Right lobe of liver (tissue), 6 donors: ENCODE measurements around the gene PXDN. TPM values are rescaled to one million over a fixed set of nuclear protein-coding genes. Genes with fewer than 3 reads are reported as not detected.
A peak's percentile ranks its signal among the peaks of the same experiment; 100 is the strongest.

Experiments used
- ATAC-seq, 4 donors: fragments of 200-7000 bp; cut with Tn5 transposase; one replicate each; pipeline ENCODE4 v1.9.1; 2020; ENCODE audit warnings: mild to moderate bottlenecking in 4 of 4, moderate library complexity in 4 of 4
- DNase-seq, 3 donors: peaks; one replicate each; pipeline ENCODE4 v3.0.0-alpha.2; 2020
- H3K27ac ChIP-seq, 3 donors: fragments of 200-600 bp; one replicate each; pipeline ENCODE4 v1.8.0; 2022
- H3K27me3 ChIP-seq, 2 donors: fragments of 200-600 bp; one replicate each; pipeline ENCODE4 v1.8.0; 2022
- H3K36me3 ChIP-seq, 4 donors: fragments of 200-600 bp; sonication (generic) in 1 of 4; one replicate each; pipeline versions ENCODE4 v1.5.1 to v1.8.0; 2017 to 2022; ENCODE audit warnings: control low read depth in 1 of 4
- H3K4me1 ChIP-seq, 4 donors: fragments of 200-600 bp; sonication (generic) in 1 of 4; one replicate each; pipeline versions ENCODE4 v1.5.1 to v1.8.0; 2017 to 2022; ENCODE audit warnings: control low read depth in 1 of 4
- H3K4me3 ChIP-seq, 3 donors: fragments of 200-600 bp; one replicate each; pipeline ENCODE4 v1.8.0; 2022
- H3K9me3 ChIP-seq, 4 donors: fragments of 200-600 bp; sonication (generic) in 1 of 4; one replicate each; pipeline versions ENCODE4 v1.5.1 to v1.8.0; 2017 to 2022; ENCODE audit warnings: control low read depth in 1 of 4
- CTCF ChIP-seq, 4 donors: fragments of 200-600 bp in 3 of 4; fragments of 450-650 bp in 1 of 4; IDR thresholded peaks; one replicate each; pipeline versions ENCODE4 v1.5.1 to v1.8.0; 2016 to 2022; ENCODE audit warnings: antibody characterized with exemption in 4 of 4, mild to moderate bottlenecking in 2 of 4
- POLR2A ChIP-seq: fragments of 450-650 bp; IDR thresholded peaks from one replicate; pipeline ENCODE4 v1.6.1; 2017; ENCODE audit warnings: antibody characterized with exemption, mild to moderate bottlenecking
- WGBS: methylation state at CpG from one replicate; pipeline ENCODE4 v1.1.6; 2018; ENCODE audit warnings: low coverage, low lambda C conversion rate; ENCODE audit not compliant: insufficient coverage; ENCODE audit errors: missing lambda C conversion rate; 5-methylcytosine and 5-hydroxymethylcytosine counted together
- intact Hi-C, 2 donors: fragments of 100-400 bp; cut with DNase I; formaldehyde crosslinking; loops; one replicate each; pipeline versions ENCODE4 v1.11.2 to v1.14.1; 2022
- total RNA-seq, 6 experiments: library from RNA; depleted of rRNA in 2 of 6; stranded (reverse); fragments of >200 nt in 2 of 6; fragmentation: NEBNext Ultra II Directional in 3 of 6; extraction: Animal tissue kit (Norgen Biotek cat#: 25700) in 3 of 6; gene quantifications; one replicate each; pipeline versions ENCODE4 v1.1.0 to v1.2.4, GENCODE V29; 2016 to 2023
- donor health status: DM: no; HTN: yes; CAD: no.
- donor health status: DM: no; HTN: no; CAD: no.
- donor health status: DM: no; HTN: no; CAD: no.
- donor health status: DM: no; HTN: yes; CAD: no.
- donor health status: DM: no; HTN: yes; CAD: no.

Gene PXDN
- total RNA-seq, 6 experiments from 2014 or later, result 5.5 to 21.0 (median 11.4) TPM

- no peak for ATAC-seq
- Histone ChIP-seq H3K4me1 (no peaks in the 10 kb centered on the region), H3K27me3 (no peaks in the 10 kb centered on the region), H3K9me3 (no peaks in the 10 kb centered on the region), H3K27ac (no peak overlapping the region), H3K36me3 (no peaks in the 10 kb centered on the region), H3K4me3 (no peak overlapping the region)
- intact Hi-C loops, result no loop called here
- DNase-seq, result peak in 1 of 3 donors; percentile 33
- 59% methylated on average over 7 of the region's 21 CpGs for WGBS
- TF ChIP-seq POLR2A (no peak), CTCF (IDR thresholded peaks at IDR 0.05) (no peak)
Measured at GRCh38 chr2:1751767-1752725, 7.7 kb upstream of the PXDN start.

- peak in 2 of 3 donors; percentile 66 to 69 for DNase-seq
- no peak for TF ChIP-seq POLR2A
- TF ChIP-seq CTCF (IDR thresholded peaks at IDR 0.05), result peak; percentile 65 to 76 (median 70)
- WGBS, result 17% methylated on average over 9 of the region's 24 CpGs
- peak; percentile 81 to 90 (median 87) for ATAC-seq
- no peaks in the 10 kb centered on the region for H3K9me3 ChIP-seq
- no peak overlapping the region for H3K4me3 ChIP-seq
- H3K27ac ChIP-seq, result no peak overlapping the region
- H3K4me1 ChIP-seq, result no peaks in the 10 kb centered on the region
- intact Hi-C loops, result no loop called here
- no peaks in the 10 kb centered on the region for H3K36me3 ChIP-seq
- H3K27me3 ChIP-seq, result no peaks in the 10 kb centered on the region
Measured at GRCh38 chr2:1750933-1751766, 6.8 kb upstream of the PXDN start.

- WGBS, result 26% methylated on average over 5 of the region's 5 CpGs
- no peak overlapping the region for H3K27ac ChIP-seq
- no peaks in the 10 kb centered on the region for H3K9me3 ChIP-seq
- no peak for ATAC-seq
- TF ChIP-seq POLR2A (no peak), CTCF (IDR thresholded peaks at IDR 0.05) (no peak)
- H3K4me3 ChIP-seq, result no peak overlapping the region
- no peak for DNase-seq
- intact Hi-C loops, result no loop called here
- no peaks in the 10 kb centered on the region for H3K36me3 ChIP-seq
- no peaks in the 10 kb centered on the region for H3K4me1 ChIP-seq
- H3K27me3 ChIP-seq, result no peaks in the 10 kb centered on the region
Measured at GRCh38 chr2:1750270-1750932, 6.1 kb upstream of the PXDN start.

GRCh38 chr2:1749489-1750119 is 5.3 kb upstream of the PXDN start:
- Histone ChIP-seq H3K4me1 (no peaks in the 10 kb centered on the region), H3K27ac (no peak overlapping the region), H3K36me3 (no peaks in the 10 kb centered on the region), H3K4me3 (no peak overlapping the region), H3K9me3 (no peaks in the 10 kb centered on the region), H3K27me3 (no peaks in the 10 kb centered on the region)
- 74% methylated on average over 5 of the region's 9 CpGs for WGBS
- TF ChIP-seq POLR2A (no peak), CTCF (IDR thresholded peaks at IDR 0.05) (no peak)
- no peak for DNase-seq
- intact Hi-C loops, result no loop called here
- no peak for ATAC-seq
